Loucy (cell line): ENCODE measurements around the gene ATP11A.

ENCODE experiments used
- CTCF ChIP-seq: fragments of 200-600 bp; sonication (generic); conservative IDR thresholded peaks from 2 replicates; pipeline ENCODE4 v1.5.1; 2014; ENCODE audit warnings: mild to moderate bottlenecking, antibody characterized with exemption, low read length
- EZH2phosphoT487 ChIP-seq: fragments of 200-600 bp; IDR thresholded peaks from 2 replicates; pipeline ENCODE4 v1.6.1; 2018; ENCODE audit warnings: antibody characterized with exemption, mild to moderate bottlenecking, moderate library complexity, borderline replicate concordance

DNA sequence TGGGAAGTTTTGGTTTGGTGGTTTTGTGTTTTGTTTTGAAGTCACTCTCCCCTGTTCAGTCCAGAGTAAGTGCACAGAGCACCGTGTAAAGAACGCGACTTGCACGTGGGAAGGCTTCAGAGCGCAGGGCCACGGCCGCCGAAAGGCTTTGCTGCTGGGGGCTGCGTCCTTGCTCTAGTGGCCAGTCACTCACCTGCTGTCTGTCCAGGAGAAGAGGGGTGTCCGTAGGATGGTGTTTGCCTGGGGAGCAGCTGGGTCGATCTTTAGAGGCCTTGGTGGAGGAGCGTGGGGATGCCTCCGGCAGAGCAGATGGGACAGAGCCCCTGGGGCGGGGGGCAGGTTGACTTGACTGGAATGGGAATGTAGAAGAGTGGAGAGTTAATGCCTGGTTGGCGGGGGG is 162.6 kb downstream of the ATP11A start:
- TF ChIP-seq CTCF (no peak), EZH2phosphoT487 (no peak)
